ENCODE results near the gene PRDM8.
"Not testable (repeated sequence)": the region's sequence is repeated elsewhere in the genome, so short reads cannot be mapped to it uniquely, and the experiment has no call there.

Gene PRDM8

DNA sequence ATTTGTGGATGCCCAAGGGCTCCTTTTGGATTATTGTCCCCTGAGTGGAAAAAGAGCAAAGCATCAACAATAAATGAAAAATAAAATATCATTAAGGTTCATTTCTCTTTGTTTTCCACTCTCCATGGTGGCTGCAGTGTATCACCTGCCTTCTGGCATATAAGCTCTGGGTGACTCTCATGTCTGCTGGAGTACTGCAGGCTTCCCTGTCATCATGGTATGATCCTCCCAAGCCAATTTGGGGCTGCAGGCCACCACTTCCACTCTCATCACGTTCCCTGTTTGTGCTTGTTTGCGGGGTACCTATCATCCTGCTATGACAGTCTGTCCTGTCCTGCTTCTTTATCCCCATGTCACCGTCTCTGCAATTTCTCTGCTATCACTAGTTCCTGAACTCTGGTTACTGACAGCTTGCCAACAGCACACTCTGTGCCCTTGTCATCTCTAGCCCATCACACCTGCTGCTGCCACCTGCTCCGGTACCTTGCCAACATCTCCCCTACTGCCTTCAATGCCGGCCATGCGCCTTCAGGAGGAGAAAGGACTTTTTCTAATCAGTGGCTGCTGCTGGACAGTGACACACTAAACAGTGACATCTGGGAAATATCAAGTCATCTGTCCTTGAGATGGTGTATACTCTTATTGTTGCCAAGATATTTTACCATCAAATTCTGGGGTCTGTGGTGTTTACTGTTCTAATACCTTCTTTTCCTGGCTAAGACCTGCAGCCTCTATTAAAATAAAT, 46.1 kb downstream of the PRDM8 start:
- no peak overlapping the region for H3K4me3 ChIP-seq (ENCODE audit: low read depth, low read length)

DNA sequence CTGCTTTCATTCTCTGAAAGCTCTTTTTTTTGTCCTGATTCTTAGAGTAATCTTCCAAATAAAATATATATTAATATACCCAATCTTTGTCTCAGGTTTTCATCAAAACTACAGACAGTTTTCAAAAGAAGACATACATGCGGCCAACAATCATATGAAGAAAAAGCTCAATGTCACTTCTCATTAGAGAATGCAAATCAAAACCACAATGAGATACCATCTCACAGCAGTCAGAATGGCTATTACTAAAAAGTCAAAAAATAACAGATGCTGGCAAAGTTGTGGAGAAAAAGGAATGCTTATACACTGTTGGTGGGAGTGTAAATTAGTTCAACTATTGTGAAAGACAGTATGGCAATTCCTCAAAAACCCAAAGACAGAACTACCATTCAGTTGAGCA, 50.2 kb downstream of the PRDM8 start:
- in situ Hi-C loops (cut with HindIII; ENCODE audit: low sequenced_read_pairs); H3K4me3 ChIP-seq (ENCODE audit: low read depth, low read length); DNase-seq (ENCODE audit: low read depth, low spot score): not testable (repeated sequence)

More for the DNA sequence above, 46.1 kb downstream of the PRDM8 start:
- in situ Hi-C loops (cut with HindIII; ENCODE audit: low sequenced_read_pairs) = no loop called here
- TF ChIP-seq, protein P1, sequence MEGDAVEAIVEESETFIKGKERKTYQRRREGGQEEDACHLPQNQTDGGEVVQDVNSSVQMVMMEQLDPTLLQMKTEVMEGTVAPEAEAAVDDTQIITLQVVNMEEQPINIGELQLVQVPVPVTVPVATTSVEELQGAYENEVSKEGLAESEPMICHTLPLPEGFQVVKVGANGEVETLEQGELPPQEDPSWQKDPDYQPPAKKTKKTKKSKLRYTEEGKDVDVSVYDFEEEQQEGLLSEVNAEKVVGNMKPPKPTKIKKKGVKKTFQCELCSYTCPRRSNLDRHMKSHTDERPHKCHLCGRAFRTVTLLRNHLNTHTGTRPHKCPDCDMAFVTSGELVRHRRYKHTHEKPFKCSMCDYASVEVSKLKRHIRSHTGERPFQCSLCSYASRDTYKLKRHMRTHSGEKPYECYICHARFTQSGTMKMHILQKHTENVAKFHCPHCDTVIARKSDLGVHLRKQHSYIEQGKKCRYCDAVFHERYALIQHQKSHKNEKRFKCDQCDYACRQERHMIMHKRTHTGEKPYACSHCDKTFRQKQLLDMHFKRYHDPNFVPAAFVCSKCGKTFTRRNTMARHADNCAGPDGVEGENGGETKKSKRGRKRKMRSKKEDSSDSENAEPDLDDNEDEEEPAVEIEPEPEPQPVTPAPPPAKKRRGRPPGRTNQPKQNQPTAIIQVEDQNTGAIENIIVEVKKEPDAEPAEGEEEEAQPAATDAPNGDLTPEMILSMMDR (IDR thresholded peaks at IDR 0.05; ENCODE audit: low read depth, low read length) = no peak
- DNase-seq (ENCODE audit: low read depth, low spot score) = no peak

DNA sequence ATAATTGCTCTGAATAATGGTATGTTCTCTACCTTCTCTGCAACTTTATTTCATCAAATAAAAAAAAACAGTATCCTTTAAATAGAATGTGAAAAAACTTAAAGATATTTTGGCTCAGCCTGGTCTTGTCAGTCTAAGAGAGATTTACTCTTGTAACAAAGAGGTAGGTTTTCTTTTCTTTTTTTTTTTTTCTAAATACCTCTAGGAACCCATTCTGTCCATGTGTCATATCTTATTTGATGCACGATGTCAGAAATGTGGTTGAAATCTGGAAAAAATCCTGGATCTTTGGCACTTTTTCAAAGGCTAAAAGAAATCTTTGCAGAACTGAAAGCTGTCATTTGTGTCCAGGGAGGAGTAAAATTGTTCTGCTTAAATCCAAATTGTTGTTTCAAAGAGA, 51.8 kb downstream of the PRDM8 start:
- TF ChIP-seq, protein P1 (IDR thresholded peaks at IDR 0.05; ENCODE audit: low read depth, low read length) = no peak
- DNase-seq (ENCODE audit: low read depth, low spot score) = no peak
- in situ Hi-C loops (cut with HindIII; ENCODE audit: low sequenced_read_pairs) = no loop called here
- no peak overlapping the region for H3K4me3 ChIP-seq (ENCODE audit: low read depth, low read length)

DNA sequence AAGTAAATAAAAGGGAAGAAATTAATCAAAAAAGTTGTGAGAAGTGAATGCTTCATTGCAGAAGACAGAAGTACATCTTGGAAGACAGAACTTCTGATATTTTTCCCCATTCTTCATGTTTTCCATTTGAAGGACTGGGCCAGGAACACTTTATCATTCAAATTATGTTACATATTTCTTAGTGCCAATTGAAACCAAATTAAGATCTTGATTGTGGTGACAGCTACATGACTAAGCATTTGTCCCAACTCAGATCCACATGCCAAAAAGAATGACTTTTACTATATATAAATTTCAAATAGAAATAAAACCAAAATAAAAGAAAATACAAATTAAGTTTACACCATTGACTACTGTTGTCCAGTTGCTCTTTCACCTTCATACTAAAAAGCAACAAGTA, 55.1 kb downstream of the PRDM8 start:
- TF ChIP-seq, protein P1 (IDR thresholded peaks at IDR 0.05; ENCODE audit: low read depth, low read length) = no peak
- H3K4me3 ChIP-seq (ENCODE audit: low read depth, low read length) = no peak overlapping the region
- in situ Hi-C loops (cut with HindIII; ENCODE audit: low sequenced_read_pairs) = no loop called here
- no peak for DNase-seq (ENCODE audit: low read depth, low spot score)

DNA sequence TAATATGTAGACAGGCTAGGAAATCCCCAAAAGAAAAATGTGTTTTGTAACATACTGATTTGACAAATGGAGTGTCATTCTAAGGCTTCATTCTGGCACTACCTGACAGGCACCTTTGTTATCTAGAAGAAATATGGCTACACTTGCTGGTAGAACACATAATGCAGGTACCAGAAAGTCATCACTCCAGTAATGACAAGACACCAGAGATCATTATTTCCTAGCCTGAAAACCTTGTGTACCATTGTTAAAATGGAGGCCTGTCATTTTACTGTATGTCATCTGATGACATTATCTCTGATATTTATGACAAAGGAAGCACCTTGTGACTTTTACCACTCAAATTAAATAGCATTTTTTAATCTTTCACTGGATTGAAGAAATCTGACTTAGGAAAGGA, 55.6 kb downstream of the PRDM8 start:
- in situ Hi-C loops (cut with HindIII; ENCODE audit: low sequenced_read_pairs) = no loop called here
- no peak overlapping the region for H3K4me3 ChIP-seq (ENCODE audit: low read depth, low read length)
- TF ChIP-seq, protein P1 (IDR thresholded peaks at IDR 0.05; ENCODE audit: low read depth, low read length) = no peak
- no peak for DNase-seq (ENCODE audit: low read depth, low spot score)

DNA sequence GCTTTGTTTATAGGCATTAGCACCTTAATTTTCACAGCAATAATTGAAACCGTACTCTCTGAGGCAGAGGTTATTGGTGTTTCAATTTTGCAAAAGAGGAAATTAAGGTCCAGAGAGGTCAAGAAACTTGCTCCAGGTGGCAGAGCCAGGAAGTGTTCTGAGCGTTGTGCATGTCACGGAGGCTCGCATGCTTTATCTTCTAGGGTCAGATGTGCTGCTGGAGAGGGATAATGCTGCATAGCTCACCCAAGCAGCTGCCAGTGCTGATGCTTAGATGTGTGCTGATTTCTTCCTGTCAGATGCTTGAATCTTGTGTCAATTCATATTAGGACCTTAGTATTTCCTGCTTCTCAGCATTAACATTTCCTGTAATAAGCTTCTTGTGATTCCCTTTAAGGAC, 56.2 kb downstream of the PRDM8 start:
- DNase-seq (ENCODE audit: low read depth, low spot score) = no peak
- in situ Hi-C loops (cut with HindIII; ENCODE audit: low sequenced_read_pairs) = no loop called here
- TF ChIP-seq, protein P1 (IDR thresholded peaks at IDR 0.05; ENCODE audit: low read depth, low read length) = no peak
- no peak overlapping the region for H3K4me3 ChIP-seq (ENCODE audit: low read depth, low read length)
